Measurements from ENCODE around the gene SNX30. TPM values are rescaled to one million over a fixed set of nuclear protein-coding genes. Genes with fewer than 3 reads are reported as not detected.
A peak's percentile ranks its signal among the peaks of the same experiment; 100 is the strongest.

SNX30 gene
- total RNA-seq, 1 donor from 2014 or later: 41.2 TPM

- DNase-seq (ENCODE audit: low spot score): no peak
Measured at GRCh38 chr9:112782218-112782617, 31.7 kb downstream of the SNX30 start.

GRCh38 chr9:112783551-112783954, 33.0 kb downstream of the SNX30 start:
- DNase-seq (ENCODE audit: low spot score): no peak

- peak; percentile 44 for DNase-seq (ENCODE audit: low spot score)
Measured at GRCh38 chr9:112784020-112784785, 33.6 kb downstream of the SNX30 start.

DNA sequence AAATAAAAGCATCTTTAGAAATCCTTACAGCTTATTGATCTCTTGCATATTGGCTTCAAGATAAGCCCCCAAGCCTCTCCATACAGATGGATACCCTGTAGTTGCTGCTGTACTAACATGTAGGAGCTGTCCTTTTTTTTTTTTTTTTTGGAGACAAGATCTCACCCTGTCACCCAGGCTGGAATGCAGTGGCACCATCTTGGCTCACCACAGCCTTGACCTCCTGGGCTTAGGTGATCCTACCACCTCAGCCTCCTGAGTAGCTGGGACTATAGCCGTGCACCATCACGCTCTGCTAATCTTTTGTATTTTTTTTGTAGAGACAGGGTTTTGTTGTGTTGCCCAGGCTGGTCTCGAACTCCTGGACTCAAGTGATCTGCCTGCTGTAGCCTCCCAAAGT, 35.4 kb downstream of the SNX30 start:
- DNase-seq (ENCODE audit: low spot score): no peak

GRCh38 chr9:112786829-112787520, 36.4 kb downstream of the SNX30 start:
- no peak for DNase-seq (ENCODE audit: low spot score)

DNA sequence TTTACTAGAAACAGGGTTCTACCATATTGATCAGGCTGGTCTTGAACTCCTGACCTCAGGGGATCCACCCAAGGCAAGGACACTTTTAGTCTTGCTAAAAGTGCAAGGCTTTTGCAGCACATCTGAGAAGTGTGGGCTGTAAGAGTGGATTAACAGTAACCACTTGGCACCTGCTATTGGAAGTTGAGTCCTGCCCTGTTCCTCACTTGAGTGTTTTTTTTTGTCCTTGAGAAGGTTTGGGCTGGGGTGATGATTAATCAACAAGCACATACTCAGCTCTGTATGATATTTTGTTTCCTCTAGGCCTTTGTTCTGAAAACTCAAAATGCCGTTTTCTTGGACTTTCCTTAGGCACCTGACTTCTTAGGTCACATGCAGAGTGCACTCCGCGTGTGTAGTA, 37.4 kb downstream of the SNX30 start:
- no peak for DNase-seq (ENCODE audit: low spot score)

DNA sequence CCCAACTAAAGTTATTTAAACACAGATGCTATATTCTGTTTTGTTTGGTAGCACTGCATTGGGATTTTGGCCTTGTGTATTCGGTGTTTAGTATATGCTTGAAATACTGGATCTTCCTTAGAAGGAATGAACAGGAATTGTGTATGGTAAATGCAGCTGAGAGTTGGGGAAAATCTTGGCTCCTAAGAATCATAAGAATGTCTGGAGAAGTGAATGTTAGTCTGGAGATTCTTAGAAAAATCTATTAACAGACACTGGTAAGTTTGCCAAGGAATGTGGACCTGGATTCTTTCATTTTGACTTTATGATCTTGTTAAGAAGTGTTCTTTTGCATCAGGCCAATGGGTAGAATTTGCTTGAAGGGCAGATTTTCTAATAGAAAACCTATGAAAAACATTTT, 38.9 kb downstream of the SNX30 start:
- peak; percentile 96 for DNase-seq (ENCODE audit: low spot score)

DNA sequence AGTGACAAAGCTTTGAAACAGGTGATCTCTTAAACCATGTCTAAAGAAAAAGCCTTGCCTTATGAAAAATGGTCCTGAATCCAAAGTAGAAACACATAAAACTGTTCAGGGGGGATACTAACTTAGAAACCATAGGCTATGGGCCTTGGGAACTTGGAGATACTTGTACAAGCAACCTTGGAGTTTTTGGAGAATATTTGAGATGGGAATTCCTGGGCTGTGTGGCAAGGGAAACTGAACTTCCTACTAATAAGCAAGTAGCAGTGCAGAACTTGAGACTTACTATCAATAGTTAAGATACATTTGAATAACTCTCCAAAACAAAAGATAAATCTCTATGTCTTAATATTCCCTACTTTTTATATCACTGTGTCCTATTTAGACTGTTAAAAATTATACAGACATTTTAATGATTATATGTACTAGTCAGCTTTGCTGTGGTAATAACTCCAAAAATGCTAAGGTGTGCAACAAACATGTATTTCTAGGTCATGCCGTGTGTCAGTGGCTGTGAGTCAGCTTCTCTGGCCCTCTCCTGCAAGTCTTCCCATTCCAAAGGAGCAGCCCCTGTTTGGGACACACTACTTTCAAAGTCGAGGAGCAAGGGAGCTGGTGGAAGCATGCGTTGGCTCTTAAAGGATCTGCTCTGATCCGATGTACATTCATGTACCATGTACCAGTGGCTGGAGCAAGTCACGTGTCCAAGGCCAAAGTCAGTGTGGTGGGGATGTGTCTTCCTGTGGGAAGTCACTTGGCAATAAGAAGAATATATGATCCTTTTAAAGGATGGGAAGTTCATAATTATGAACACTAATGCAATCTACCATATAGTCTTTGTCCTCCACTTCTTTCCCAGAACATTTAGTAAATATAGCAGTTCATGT, 39.6 kb downstream of the SNX30 start:
- peak; percentile 39 for DNase-seq (ENCODE audit: low spot score)

- DNase-seq (ENCODE audit: low spot score): no peak
Measured at GRCh38 chr9:112792670-112793069, 42.1 kb downstream of the SNX30 start.

GRCh38 chr9:112793213-112793810, 42.8 kb downstream of the SNX30 start:
- no peak for DNase-seq (ENCODE audit: low spot score)

DNA sequence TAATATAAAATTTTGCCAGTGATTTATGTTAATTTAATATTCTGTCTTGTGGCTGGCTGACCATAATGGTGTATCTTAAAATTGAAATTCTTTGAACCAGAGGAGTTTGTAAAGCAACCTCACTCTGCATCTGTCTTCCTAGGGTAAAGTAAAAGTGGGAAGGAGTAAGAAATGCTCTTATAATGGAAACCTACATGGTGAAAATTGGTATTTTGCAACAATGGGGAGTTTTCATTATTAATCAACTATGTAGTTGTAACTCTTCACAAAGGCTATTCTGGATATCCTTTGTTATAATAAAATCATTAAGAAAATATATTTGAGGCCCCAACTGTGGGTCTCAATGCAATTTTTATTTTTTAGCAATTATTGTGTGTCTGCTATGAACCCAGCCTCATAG, 44.2 kb downstream of the SNX30 start:
- no peak for DNase-seq (ENCODE audit: low spot score)

GRCh38 chr9:112795921-112796320, 45.4 kb downstream of the SNX30 start:
- DNase-seq (ENCODE audit: low spot score): peak; percentile 87

DNA sequence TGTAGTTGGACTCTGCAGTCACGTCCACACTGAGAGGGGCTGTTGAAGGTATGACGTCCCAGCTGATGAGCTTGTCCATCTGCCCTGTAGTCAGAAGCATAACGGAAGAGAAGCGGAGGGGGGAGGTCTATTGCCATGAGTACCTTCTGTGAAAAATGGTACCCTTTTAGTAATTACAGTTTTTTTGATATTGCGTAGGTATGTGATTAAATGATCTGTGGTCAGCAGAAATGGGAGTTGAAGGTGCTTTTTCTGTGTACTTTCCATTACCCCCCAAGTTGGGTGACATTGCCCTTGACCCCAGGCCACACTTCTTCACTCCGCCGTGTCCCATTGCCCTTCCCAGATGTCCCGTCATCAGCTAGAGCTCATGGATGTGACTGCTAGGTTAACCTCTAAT, 45.9 kb downstream of the SNX30 start:
- DNase-seq (ENCODE audit: low spot score): no peak

GRCh38 chr9:112809351-112809848, 58.8 kb downstream of the SNX30 start:
- DNase-seq (ENCODE audit: low spot score): no peak

- DNase-seq (ENCODE audit: low spot score): no peak
Measured at GRCh38 chr9:112809906-112810305, 59.3 kb downstream of the SNX30 start.

- DNase-seq (ENCODE audit: low spot score): peak; percentile 42
Measured at GRCh38 chr9:112810696-112811490, 60.3 kb downstream of the SNX30 start.

- DNase-seq (ENCODE audit: low spot score): no peak
Measured at GRCh38 chr9:112811518-112811917, 61.0 kb downstream of the SNX30 start.

GRCh38 chr9:112815868-112816267, 65.3 kb downstream of the SNX30 start:
- DNase-seq (ENCODE audit: low spot score): peak; percentile 38

GRCh38 chr9:112817860-112818203, 67.3 kb downstream of the SNX30 start:
- no peak for DNase-seq (ENCODE audit: low spot score)

- DNase-seq (ENCODE audit: low spot score): peak; percentile 89
Measured at GRCh38 chr9:112819635-112820496, 69.3 kb downstream of the SNX30 start.

Data from umbilical cord (tissue), 2 donors.